Airway epithelial cell (primary cell): ENCODE measurements around the gene GFI1B. TPM values are rescaled to one million over a fixed set of nuclear protein-coding genes. Genes with fewer than 3 reads are reported as not detected.

ENCODE experiments used
- total RNA-seq: library from RNA; depleted of rRNA; stranded (reverse); fragments of >200 nt; gene quantifications from 2 replicates; pipeline ENCODE4 v1.2.3, GENCODE V29; 2015

Gene GFI1B
- total RNA-seq, result not detected in 2 replicates

GRCh38 chr9:132978451-132979131, at the start of gene GFI1B:
Gene GFI1B, plus strand, starts transcription at chr9:132978694. Its CDS starts 7,985 bp downstream, at chr9:132986679.

DNA sequence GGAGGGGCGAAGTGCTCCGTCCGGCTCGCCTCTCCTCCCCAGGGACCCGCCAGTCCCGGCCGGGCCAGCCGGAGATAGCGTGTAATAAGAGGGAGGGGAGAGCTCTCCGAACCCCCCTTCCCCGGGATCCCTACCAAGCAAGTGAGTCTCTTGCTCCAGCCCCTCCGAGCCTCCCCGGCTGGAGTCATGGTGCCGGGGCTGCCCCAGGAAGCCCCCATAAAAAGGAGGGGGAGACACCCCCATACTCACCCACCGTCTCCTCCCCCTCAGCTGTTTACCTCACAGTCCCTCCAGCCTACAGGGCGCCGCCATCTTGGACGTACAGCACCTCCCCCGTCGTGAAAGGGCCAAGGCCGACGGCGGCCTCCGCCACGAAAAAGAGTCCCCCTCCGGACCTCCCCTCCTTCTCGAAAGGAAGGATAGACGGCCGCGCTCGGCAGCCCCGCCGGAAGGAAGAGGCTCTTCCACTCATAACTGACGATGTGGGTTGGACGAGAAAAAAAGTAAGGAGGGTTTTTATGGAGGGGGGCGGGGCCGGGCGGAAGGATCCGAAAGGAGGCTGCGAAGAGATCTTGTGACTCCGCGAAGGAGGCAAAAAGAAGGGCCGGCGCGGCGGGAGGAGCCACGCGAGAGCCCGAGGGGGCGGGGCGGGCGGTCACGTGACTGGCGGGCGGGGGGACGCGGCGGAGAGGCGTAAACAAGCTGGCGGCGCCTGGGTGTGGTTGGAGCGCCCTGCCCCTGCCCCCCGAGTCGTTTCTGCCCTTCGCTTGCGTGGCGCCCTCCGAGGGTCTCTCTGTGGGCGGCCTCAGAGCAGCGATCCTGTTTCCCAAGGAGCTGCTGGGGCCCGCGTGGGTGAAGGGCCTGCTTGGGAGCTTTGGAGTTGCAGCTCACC, 34.0 kb upstream of the GFI1B start, which contains the start of gene TSC1:
TSC1 (minus strand) TSS at position 323 of the 892 bp plus-strand sequence. CDS start 15,744 bp downstream, outside the sequence.

DNA sequence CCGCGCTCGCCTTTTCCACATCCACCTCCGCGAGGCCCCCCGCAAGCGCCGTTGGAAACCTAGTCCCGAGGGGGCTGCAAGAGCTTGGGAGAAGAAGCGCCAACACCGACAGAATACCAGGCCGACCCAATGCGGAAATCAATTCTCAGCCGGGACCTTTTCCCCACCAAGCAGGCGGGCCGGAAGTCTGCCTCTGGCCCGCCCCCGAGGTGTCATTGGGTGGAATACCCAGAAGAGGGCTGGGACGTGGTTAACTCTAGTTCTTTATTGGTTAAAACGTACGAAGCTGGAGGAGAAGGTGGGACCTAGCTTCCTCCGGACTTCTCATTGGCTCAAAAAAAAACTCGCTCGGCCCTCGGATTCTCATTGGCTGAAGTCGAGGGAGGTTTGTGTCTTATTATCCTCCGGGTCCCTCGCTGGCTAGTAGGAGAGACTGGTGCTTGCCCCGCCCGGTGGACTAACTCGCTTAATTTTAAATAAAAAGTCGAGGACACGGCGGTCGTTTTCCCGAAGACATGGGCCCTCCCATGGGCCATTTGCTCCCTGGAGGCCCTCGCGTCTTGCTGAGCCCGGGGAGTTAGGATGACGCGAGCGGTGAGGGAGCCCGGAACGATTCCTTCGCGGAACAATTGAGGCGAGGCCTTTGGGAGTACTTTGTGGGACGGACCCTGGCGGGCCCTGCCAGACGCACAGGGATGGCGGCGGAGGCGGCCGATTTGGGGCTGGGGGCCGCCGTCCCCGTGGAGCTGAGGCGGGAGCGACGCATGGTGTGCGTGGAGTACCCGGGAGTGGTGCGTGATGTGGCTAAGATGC, 52.0 kb downstream of the GFI1B start, which contains the start of gene GTF3C5:
GTF3C5 (plus strand) TSS at position 681 of the 813 bp plus-strand sequence; CDS start at position 696, 15 bp downstream.

Other genes with a start within 250 kb of the GFI1B start
- 0.28 and 0.85 TPM in 2 replicates for gene AK8, start 100.4 kb upstream of the GFI1B start, total RNA-seq
- gene SPACA9, start 99.8 kb upstream of the GFI1B start, total RNA-seq, result 2.4 and 6.6 TPM in 2 replicates
- gene TSC1, start 34.1 kb upstream of the GFI1B start, total RNA-seq, result 14.9 and 15.5 TPM in 2 replicates
- 45.1 and 55.0 TPM in 2 replicates for gene GTF3C5, start 52.3 kb downstream of the GFI1B start, total RNA-seq
- 1.5 TPM in 2 replicates for gene CEL, start 83.3 kb downstream of the GFI1B start, total RNA-seq
- gene RALGDS, start 142.5 kb downstream of the GFI1B start, total RNA-seq, result 28.9 and 39.0 TPM in 2 replicates
- gene GBGT1, start 185.2 kb downstream of the GFI1B start, total RNA-seq, result 3.2 and 4.4 TPM in 2 replicates
- not detected in 2 replicates for gene OBP2B, start 230.6 kb downstream of the GFI1B start, total RNA-seq